H1 (cell line): ENCODE measurements around the gene CNPY2. TPM values are rescaled to one million over a fixed set of nuclear protein-coding genes. Genes with fewer than 3 reads are reported as not detected.
A peak's percentile ranks its signal among the peaks of the same experiment; 100 is the strongest.

Experiments
- CTCF ChIA-PET: fragments of 300-600 bp; sonication (Branson Sonifier 250); formaldehyde crosslinking; loops from one replicate; lab custom pipeline; 2021; ENCODE audit not compliant: partially characterized antibody; lab: Charles Lee
- POLR2A ChIA-PET: fragments of 300-600 bp; sonication (Branson Sonifier 250); formaldehyde crosslinking; loops from one replicate; lab custom pipeline; 2021; ENCODE audit warnings: inconsistent platforms; ENCODE audit not compliant: partially characterized antibody; lab: Charles Lee
- DNase-seq, 2 experiments: peaks; one replicate each; pipeline versions ENCODE4 v3.0.0 to v3.0.0-alpha.2; 2010 to 2022; ENCODE audit warnings: low spot score in 2 of 2, low read depth in 1 of 2, mixed read lengths in 1 of 2
- FAIRE-seq: peaks from 2 replicates; lab custom pipeline; 2011; peaks lifted over from hg19 to GRCh38; lab: Jason Lieb, UNC
- H2AFZ ChIP-seq: 2 replicates; pipeline ENCODE4 v1.8.1; 2012; ENCODE audit warnings: low read length, inconsistent platforms
- H2AK5ac ChIP-seq: 2 replicates; pipeline ENCODE4 v1.6.1; 2013; ENCODE audit warnings: low read depth, low read length
- H2BK120ac ChIP-seq: replicated peaks from 2 replicates; pipeline ENCODE3; 2013; ENCODE audit warnings: low read depth, low read length, inconsistent platforms
- H2BK12ac ChIP-seq: 2 replicates; pipeline ENCODE4 v1.6.1; 2013; ENCODE audit warnings: low read depth, low read length
- H2BK15ac ChIP-seq: 2 replicates; pipeline ENCODE4 v1.6.1; 2013; ENCODE audit warnings: low read length
- H2BK20ac ChIP-seq: 2 replicates; pipeline ENCODE4 v1.6.1; 2013; ENCODE audit warnings: low read length
- H2BK5ac ChIP-seq: 2 replicates; pipeline ENCODE4 v1.6.1; 2013; ENCODE audit warnings: low read depth, low read length
- H3K14ac ChIP-seq: 2 replicates; pipeline ENCODE4 v1.6.1; 2013; ENCODE audit warnings: inconsistent platforms; ENCODE audit not compliant: insufficient read length
- H3K18ac ChIP-seq: 2 replicates; pipeline ENCODE4 v1.6.1; 2013; ENCODE audit warnings: low read length; ENCODE audit errors: extremely low read depth
- H3K23ac ChIP-seq: 2 replicates; pipeline ENCODE4 v1.6.1; 2013; ENCODE audit warnings: inconsistent platforms; ENCODE audit not compliant: insufficient read length
- H3K23me2 ChIP-seq: 2 replicates; pipeline ENCODE4 v1.6.1; 2013; ENCODE audit warnings: low read depth, low read length
- H3K27ac ChIP-seq: 2 replicates; pipeline ENCODE4 v1.6.1; 2011; ENCODE audit warnings: low read depth, low read length, inconsistent platforms
- H3K27me3 ChIP-seq, 4 experiments: replicated peaks in 1 of 4; 1 replicate in 1 of 4; 2 replicates in 3 of 4; pipeline versions ENCODE4 v1.6.1 to v1.8.1; 2011 to 2013; ENCODE audit warnings: low read length in 3 of 4, mild to moderate bottlenecking in 3 of 4, inconsistent platforms in 2 of 4, mixed read lengths in 2 of 4, moderate library complexity in 1 of 4; ENCODE audit not compliant: control insufficient read depth in 3 of 4, insufficient read depth in 3 of 4; ENCODE audit errors: extremely low read depth in 1 of 4
- H3K36me3 ChIP-seq, 4 experiments: 2 replicates each; pipeline versions ENCODE4 v1.6.1 to v1.8.1; 2011 to 2013; ENCODE audit warnings: mild to moderate bottlenecking in 4 of 4, low read length in 3 of 4, moderate library complexity in 2 of 4, control low read depth in 1 of 4, inconsistent platforms in 1 of 4; ENCODE audit not compliant: insufficient read depth in 4 of 4, control insufficient read depth in 2 of 4
- H3K4ac ChIP-seq: replicated peaks from 2 replicates; pipeline ENCODE3; 2013; ENCODE audit warnings: low read length, low read depth, mixed read lengths, inconsistent platforms; ENCODE audit not compliant: insufficient read length
- H3K4me1 ChIP-seq, 4 experiments: replicated peaks in 1 of 4; 1 replicate in 1 of 4; 2 replicates in 3 of 4; pipeline versions ENCODE4 v1.6.1 to v1.8.1; 2011 to 2013; ENCODE audit warnings: low read length in 3 of 4, inconsistent platforms in 2 of 4, mixed read lengths in 1 of 4; ENCODE audit not compliant: insufficient read depth in 4 of 4, control insufficient read depth in 3 of 4
- H3K4me2 ChIP-seq, 2 experiments: 2 replicates each; pipeline versions ENCODE4 v1.6.1 to v1.8.1; 2011 to 2013; ENCODE audit warnings: low read depth in 2 of 2, low read length in 2 of 2, control low read depth in 1 of 2, inconsistent platforms in 1 of 2, mild to moderate bottlenecking in 1 of 2; ENCODE audit not compliant: insufficient read depth in 1 of 2
- H3K4me3 ChIP-seq, 4 experiments: fragments of 200-600, 300-600 bp in 1 of 4; sonication (generic), shearing (Covaris generic), sonication (Bioruptor Twin) in 1 of 4; 2 replicates each; pipeline versions ENCODE4 v1.5.1 to v1.8.1; 2011 to 2016; ENCODE audit warnings: low read length in 4 of 4, low read depth in 3 of 4, control low read depth in 2 of 4, inconsistent platforms in 2 of 4, mild to moderate bottlenecking in 2 of 4, mixed read lengths in 1 of 4, moderate library complexity in 1 of 4; ENCODE audit not compliant: insufficient read depth in 2 of 4; ENCODE audit errors: extremely low read depth in 1 of 4
- H3K56ac ChIP-seq: replicated peaks from 2 replicates; pipeline ENCODE3; 2013; ENCODE audit warnings: low read depth, mild to moderate bottlenecking, mixed read lengths, low read length, inconsistent platforms; ENCODE audit not compliant: insufficient read length
- H3K79me1 ChIP-seq: 2 replicates; pipeline ENCODE4 v1.6.1; 2013; ENCODE audit warnings: low read depth, low read length, control low read depth
- H3K79me2 ChIP-seq, 2 experiments: 2 replicates each; pipeline versions ENCODE4 v1.6.1 to v1.8.1; 2012 to 2013; ENCODE audit warnings: low read length in 2 of 2, mild to moderate bottlenecking in 2 of 2, inconsistent platforms in 1 of 2; ENCODE audit not compliant: insufficient read depth in 2 of 2, control insufficient read depth in 1 of 2
- H3K9ac ChIP-seq, 4 experiments: replicated peaks in 1 of 4; 1 replicate in 1 of 4; 2 replicates in 3 of 4; pipeline versions ENCODE4 v1.6.1 to v1.8.1; 2011 to 2013; ENCODE audit warnings: low read depth in 3 of 4, low read length in 3 of 4, control low read depth in 2 of 4, mild to moderate bottlenecking in 2 of 4, moderate library complexity in 2 of 4, inconsistent platforms in 1 of 4; ENCODE audit errors: extremely low read depth in 1 of 4
- H3K9me3 ChIP-seq, 2 experiments: 2 replicates each; pipeline versions ENCODE4 v1.6.1 to v1.8.1; 2012 to 2013; ENCODE audit warnings: mild to moderate bottlenecking in 2 of 2, moderate library complexity in 2 of 2, control low read depth in 1 of 2, inconsistent platforms in 1 of 2, low read depth in 1 of 2, low read length in 1 of 2, mixed read lengths in 1 of 2; ENCODE audit not compliant: insufficient read depth in 2 of 2
- H4K20me1 ChIP-seq, 2 experiments: replicated peaks in 1 of 2; 2 replicates each; pipeline versions ENCODE3 to v1.8.1; 2011 to 2013; ENCODE audit warnings: inconsistent platforms in 2 of 2, low read length in 2 of 2, mild to moderate bottlenecking in 1 of 2; ENCODE audit not compliant: insufficient read depth in 2 of 2, control insufficient read depth in 1 of 2
- H4K5ac ChIP-seq: 2 replicates; pipeline ENCODE4 v1.6.1; 2013; ENCODE audit warnings: low read length, low read depth, mixed read lengths, inconsistent platforms; ENCODE audit not compliant: insufficient read length
- H4K8ac ChIP-seq: 2 replicates; pipeline ENCODE4 v1.8.0; 2013; ENCODE audit warnings: mild to moderate bottlenecking, moderate library complexity, low read length, inconsistent platforms; ENCODE audit not compliant: insufficient read depth; ENCODE audit errors: extremely low read depth
- H4K91ac ChIP-seq: replicated peaks from 2 replicates; pipeline ENCODE3; 2013; ENCODE audit warnings: low read length, mixed read lengths, inconsistent platforms; ENCODE audit not compliant: insufficient read length
- ASH2L ChIP-seq: fragments of 200-600, 300-600 bp; sonication (generic); IDR thresholded peaks from one replicate; pipeline ENCODE4 v1.7.1; 2017; ENCODE audit warnings: low read length
- CREB1 ChIP-seq: IDR thresholded peaks from 2 replicates; pipeline ENCODE4 v1.6.1; 2012; ENCODE audit warnings: inconsistent platforms
- GABPA ChIP-seq: IDR thresholded peaks from 2 replicates; pipeline ENCODE4 v1.6.1; 2011; ENCODE audit warnings: mild to moderate bottlenecking, low read length, moderate library complexity, borderline replicate concordance; ENCODE audit not compliant: insufficient read depth
- HDAC2 ChIP-seq, 2 experiments: fragments of 300-600 bp in 1 of 2; sonication (generic) in 1 of 2; IDR thresholded peaks; 2 replicates each; pipeline ENCODE4 v1.6.1; 2011 to 2012; ENCODE audit warnings: low read depth in 2 of 2, low read length in 2 of 2, mild to moderate bottlenecking in 2 of 2, moderate library complexity in 2 of 2, borderline replicate concordance in 1 of 2, inconsistent platforms in 1 of 2
- JUND ChIP-seq: IDR thresholded peaks from 2 replicates; pipeline ENCODE4 v1.6.1; 2011; ENCODE audit warnings: mild to moderate bottlenecking, improper control_type of control experiment, low read length
- MAFK ChIP-seq: IDR thresholded peaks from 2 replicates; pipeline ENCODE4 v1.6.1; 2012; ENCODE audit warnings: low read depth, mild to moderate bottlenecking, improper control_type of control experiment, low read length
- POLR2A ChIP-seq, 2 experiments: IDR thresholded peaks; 1 replicate in 1 of 2; 2 replicates in 1 of 2; pipeline ENCODE4 v1.6.1; 2011; ENCODE audit warnings: low read depth in 2 of 2, low read length in 2 of 2, mild to moderate bottlenecking in 2 of 2; ENCODE audit errors: control extremely low read depth in 1 of 2
- SP1 ChIP-seq: IDR thresholded peaks from 2 replicates; pipeline ENCODE4 v1.6.1; 2011; ENCODE audit warnings: low read depth, low read length
- TEAD4 ChIP-seq: IDR thresholded peaks from 2 replicates; pipeline ENCODE4 v1.6.1; 2012; ENCODE audit warnings: low read depth, low read length, inconsistent platforms, mixed read lengths
- USF2 ChIP-seq: IDR thresholded peaks from 2 replicates; pipeline ENCODE4 v1.6.1; 2011; ENCODE audit warnings: low read length, improper control_type of control experiment
- WGBS, 2 experiments: shearing (Covaris generic) in 1 of 2; methylation state at CpG; one replicate each; pipeline versions ENCODE4 v1.1.6 to v1.1.7; 2013 to 2015; ENCODE audit warnings: low lambda C conversion rate in 2 of 2, mixed read lengths in 2 of 2, inconsistent platforms in 1 of 2, low coverage in 1 of 2, missing lambda C conversion rate in 1 of 2; ENCODE audit not compliant: insufficient replicate concordance in 2 of 2, insufficient coverage in 1 of 2, insufficient read length in 1 of 2; ENCODE audit errors: extremely low coverage in 1 of 2, missing lambda C conversion rate in 1 of 2; 5-methylcytosine and 5-hydroxymethylcytosine counted together
- polyA plus RNA-seq, 7 experiments: library from polyadenylated mRNA; depleted of rRNA in 3 of 7; stranded (reverse) in 5 of 7; unstranded in 2 of 7; fragments of >200 nt in 5 of 7; fragments of 200-250 nt in 2 of 7; gene quantifications; 1 replicate in 5 of 7; 2 replicates in 1 of 7; 4 replicates in 1 of 7; pipeline versions ENCODE4 v1.2.1 to v1.2.3, GENCODE V29; 2011 to 2013; ENCODE audit warnings: missing spikeins in 2 of 7, mixed read lengths in 2 of 7
- total RNA-seq: library from RNA; stranded (reverse); fragmentation: NEBNext Ultra II Directional; extraction: Animal tissue kit (Norgen Biotek cat#: 25700); gene quantifications from 2 replicates; pipeline ENCODE4 v1.2.1, GENCODE V29; 2021

Gene CNPY2
- total and polyA plus RNA-seq, 2 of the 8 experiments (the other 6 are each of a cell fraction or from before 2014, with no cell fraction given), result 203 to 281 TPM

DNA sequence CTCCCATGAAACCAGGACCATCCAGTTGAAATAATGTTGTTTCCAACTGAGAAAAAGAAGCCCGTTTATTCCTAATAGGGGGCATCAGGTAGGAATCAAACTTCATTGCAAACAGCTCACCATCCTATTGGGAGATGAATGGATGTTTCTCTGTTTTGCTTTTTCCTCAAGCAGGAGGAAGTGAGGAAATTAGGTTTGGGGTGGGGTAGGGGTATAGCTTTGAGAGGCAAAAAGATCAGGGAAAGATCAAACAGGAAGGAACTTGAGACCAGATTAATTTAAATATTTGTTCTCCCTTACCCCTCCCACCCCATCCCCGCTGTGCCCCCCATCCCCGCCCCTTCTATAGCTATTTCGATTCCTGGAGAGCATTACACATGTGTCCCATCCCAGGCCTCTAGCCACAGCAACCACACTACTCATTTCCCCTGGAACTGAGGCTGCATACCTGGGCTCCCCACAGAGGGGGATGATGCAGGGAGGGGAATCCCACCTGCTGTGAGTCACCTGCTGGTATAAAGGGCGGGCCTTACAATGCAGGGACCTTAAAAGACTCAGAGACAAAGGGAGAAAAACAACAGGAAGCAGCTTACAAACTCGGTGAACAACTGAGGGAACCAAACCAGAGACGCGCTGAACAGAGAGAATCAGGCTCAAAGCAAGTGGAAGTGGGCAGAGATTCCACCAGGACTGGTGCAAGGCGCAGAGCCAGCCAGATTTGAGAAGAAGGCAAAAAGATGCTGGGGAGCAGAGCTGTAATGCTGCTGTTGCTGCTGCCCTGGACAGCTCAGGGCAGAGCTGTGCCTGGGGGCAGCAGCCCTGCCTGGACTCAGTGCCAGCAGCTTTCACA, 22.7 kb upstream of the CNPY2 start, which contains the start of gene IL23A:
Gene IL23A, plus strand, starts transcription at position 577 of the 850 bp plus-strand sequence. Its CDS starts 161 bp downstream, at position 738.
- CTCF ChIA-PET, result interaction anchor here (0.6 to 2.9 kb wide), 9 partner anchors 8 to 580 kb away, joined by 3 to 13 read pairs (median 4); partner anchors contain the start of genes ANKRD52 and SPRYD4
- H3K9ac ChIP-seq, result peak within 1 kb of the TSS in 3 of 4 experiments; percentile 22 to 43 (median 42); a peak in 4 of 7 replicates
- no peak for TF ChIP-seq GABPA
- TF ChIP-seq USF2, result no peak
- TF ChIP-seq TEAD4, result peak; percentile 53; the same call in 1 of the 2 replicates
- peak; percentile 61; the same call in 1 of the 2 replicates for TF ChIP-seq SP1
- no peak for TF ChIP-seq JUND
- TF ChIP-seq CREB1, result no peak
- 0 out of 3 replicates have a peak, but pooled peaks of 1 of the 2 experiments have one; percentile 31 for TF ChIP-seq POLR2A (IDR thresholded peaks at IDR 0.05; ENCODE audit: control extremely low read depth in 1 of 2, low read depth in 2 of 2, low read length in 2 of 2)
- no peak for TF ChIP-seq ASH2L
- TF ChIP-seq HDAC2 (IDR thresholded peaks at IDR 0.05; ENCODE audit: borderline replicate concordance in 1 of 2, low read depth in 2 of 2, low read length in 2 of 2), result peak; percentile 21 to 38; a peak in 1 of 4 replicates
- TF ChIP-seq MAFK, result no peak

More for the DNA sequence above, 22.7 kb upstream of the CNPY2 start, which contains the start of gene IL23A:
- Histone ChIP-seq H2BK15ac (peak within 1 kb of the TSS; percentile 34; the same call in 1 of the 2 replicates), H3K56ac (no peak within 1 kb of the TSS), H4K20me1 (no peaks in the 10 kb centered on the region), H3K4ac (no peak within 1 kb of the TSS), H3K4me1 (peaks cover 9 to 18% (median 13%) of the 10 kb centered on the region in 4 experiments), H3K14ac (peak within 1 kb of the TSS; percentile 8), H4K91ac (peak within 1 kb of the TSS; percentile 88), H2AK5ac (no peak within 1 kb of the TSS; the same call in 1 of the 2 replicates), H3K9me3 (no peaks in the 10 kb centered on the region), H3K4me2 (peak within 1 kb of the TSS; percentile 52 to 59), H3K27me3 (no peaks in the 10 kb centered on the region), H4K8ac (0 out of 2 replicates have a peak within 1 kb of the TSS, but pooled peaks have one; percentile 37), H3K36me3 (peaks cover 0 to 10% (median 7%) of the 10 kb centered on the region in 4 experiments; a peak in 5 of 8 replicates), H2BK12ac (peak within 1 kb of the TSS; percentile 96), H3K4me3 (peak within 1 kb of the TSS in 2 of 4 experiments; percentile 28 to 29; a peak in 4 of 8 replicates), H2BK5ac (peak within 1 kb of the TSS; percentile 79; the same call in 1 of the 2 replicates), H3K79me1 (no peaks in the 10 kb centered on the region), H3K23me2 (no peaks in the 10 kb centered on the region; the same call in 1 of the 2 replicates), H3K18ac (peak within 1 kb of the TSS; percentile 72; the same call in 1 of the 2 replicates), H2BK20ac (peak within 1 kb of the TSS; percentile 77), H2BK120ac (peak within 1 kb of the TSS; percentile 10), H3K23ac (no peak within 1 kb of the TSS), H3K79me2 (no peaks in the 10 kb centered on the region), H3K27ac (peak within 1 kb of the TSS; percentile 12; the same call in 1 of the 2 replicates), H4K5ac (no peak within 1 kb of the TSS), H2AFZ (no peak within 1 kb of the TSS)
- POLR2A ChIA-PET, result interaction anchor here (0.5 to 7.2 kb wide), 19 partner anchors 9 to 184 kb away, joined by 3 to 55 read pairs (median 3); partner anchors contain the start of genes CNPY2, CS, MYL6 and RBMS2
- FAIRE-seq, result no peak
- 29% methylated on average over 9 of the region's 9 CpGs; no CpG with 5 or more reads in 1 of the 2 experiments for WGBS, 2 experiments
- DNase-seq, result peak; percentile 63 to 74
